HG02970 (cell line): ENCODE results near the gene TTC4.
"Not testable (repeated sequence)": the region's sequence is repeated elsewhere in the genome, so short reads cannot be mapped to it uniquely, and the experiment has no call there.

Experiments
- ATAC-seq: cut with Tn5 transposase; IDR thresholded peaks from one replicate; pipeline ENCODE4 v1.9.1; 2021; ENCODE audit warnings: mild to moderate bottlenecking, moderate library complexity, moderate number of reproducible peaks; ENCODE audit not compliant: unreplicated experiment, low FRiP score

TTC4 gene

GRCh38 chr1:54745864-54746263 lies 30.2 kb downstream of the TTC4 start:
- no peak for ATAC-seq

GRCh38 chr1:54748094-54748835 lies 32.6 kb downstream of the TTC4 start:
- no peak for ATAC-seq

GRCh38 chr1:54750596-54750995 lies 34.9 kb downstream of the TTC4 start:
- no peak for ATAC-seq

- ATAC-seq, result no peak
These were observed 35.8 kb downstream of the TTC4 start for GRCh38 chr1:54751426-54751825.

- no peak for ATAC-seq
These were observed 38.4 kb downstream of the TTC4 start for GRCh38 chr1:54754045-54754444.

- no peak for ATAC-seq
These were observed 39.0 kb downstream of the TTC4 start for GRCh38 chr1:54754486-54755285.

GRCh38 chr1:54757833-54758232 lies 42.2 kb downstream of the TTC4 start:
- no peak for ATAC-seq

- no peak for ATAC-seq
These were observed 43.2 kb downstream of the TTC4 start for GRCh38 chr1:54758678-54759348.

- ATAC-seq, result no peak
These were observed 48.1 kb downstream of the TTC4 start for GRCh38 chr1:54763816-54764132.

GRCh38 chr1:54764133-54764921 lies 48.7 kb downstream of the TTC4 start, which contains the start of gene PARS2:
PARS2 (minus strand) TSS chr1:54764523; CDS start chr1:54759161, 5,362 bp downstream.
- ATAC-seq, result peak; percentile 97

- peak; percentile 6 for ATAC-seq
These were observed 49.4 kb downstream of the TTC4 start for GRCh38 chr1:54764922-54765561.

GRCh38 chr1:54766726-54767125 lies 51.1 kb downstream of the TTC4 start:
- ATAC-seq, result no peak

GRCh38 chr1:54767526-54767925 lies 51.9 kb downstream of the TTC4 start:
- ATAC-seq, result no peak

- ATAC-seq, result no peak
These were observed 52.4 kb downstream of the TTC4 start for GRCh38 chr1:54768093-54768492.

- ATAC-seq, result no peak
These were observed 57.3 kb downstream of the TTC4 start for GRCh38 chr1:54772951-54773350.

GRCh38 chr1:54774820-54775498 lies 59.3 kb downstream of the TTC4 start:
- no peak for ATAC-seq

GRCh38 chr1:54775828-54776721 lies 60.4 kb downstream of the TTC4 start:
- ATAC-seq, result not testable (repeated sequence)

- ATAC-seq, result no peak
These were observed 61.4 kb downstream of the TTC4 start for GRCh38 chr1:54777011-54777410.
